ENCODE results near the gene APP.

APP gene

DNA sequence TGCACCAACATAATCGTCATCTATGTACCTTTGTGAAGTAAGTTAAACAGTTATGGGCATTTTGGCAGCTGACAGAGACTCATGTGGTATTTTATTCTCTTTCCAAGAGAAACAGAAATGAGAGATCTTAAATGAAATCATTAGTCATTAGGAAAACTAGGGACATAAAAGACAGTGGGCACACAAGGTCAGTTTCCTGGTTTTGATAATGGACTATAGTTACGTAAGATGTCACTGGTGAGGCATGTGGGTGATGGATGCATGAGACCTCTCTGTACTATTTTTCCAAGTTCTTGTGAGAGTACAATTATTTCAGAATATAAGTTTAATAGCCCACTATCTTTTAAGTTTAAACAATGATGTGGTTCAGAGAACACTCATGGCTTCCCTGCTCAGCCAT is 216.9 kb downstream of the APP start:
- Histone ChIP-seq H3K27ac (peak overlapping the region in 1 of 2 donors; percentile 35), H3K4me3 (no peak overlapping the region)
- TF ChIP-seq, protein P1, sequence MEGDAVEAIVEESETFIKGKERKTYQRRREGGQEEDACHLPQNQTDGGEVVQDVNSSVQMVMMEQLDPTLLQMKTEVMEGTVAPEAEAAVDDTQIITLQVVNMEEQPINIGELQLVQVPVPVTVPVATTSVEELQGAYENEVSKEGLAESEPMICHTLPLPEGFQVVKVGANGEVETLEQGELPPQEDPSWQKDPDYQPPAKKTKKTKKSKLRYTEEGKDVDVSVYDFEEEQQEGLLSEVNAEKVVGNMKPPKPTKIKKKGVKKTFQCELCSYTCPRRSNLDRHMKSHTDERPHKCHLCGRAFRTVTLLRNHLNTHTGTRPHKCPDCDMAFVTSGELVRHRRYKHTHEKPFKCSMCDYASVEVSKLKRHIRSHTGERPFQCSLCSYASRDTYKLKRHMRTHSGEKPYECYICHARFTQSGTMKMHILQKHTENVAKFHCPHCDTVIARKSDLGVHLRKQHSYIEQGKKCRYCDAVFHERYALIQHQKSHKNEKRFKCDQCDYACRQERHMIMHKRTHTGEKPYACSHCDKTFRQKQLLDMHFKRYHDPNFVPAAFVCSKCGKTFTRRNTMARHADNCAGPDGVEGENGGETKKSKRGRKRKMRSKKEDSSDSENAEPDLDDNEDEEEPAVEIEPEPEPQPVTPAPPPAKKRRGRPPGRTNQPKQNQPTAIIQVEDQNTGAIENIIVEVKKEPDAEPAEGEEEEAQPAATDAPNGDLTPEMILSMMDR (IDR thresholded peaks at IDR 0.05): no peak
- DNase-seq (ENCODE audit: low spot score): no peak

DNA sequence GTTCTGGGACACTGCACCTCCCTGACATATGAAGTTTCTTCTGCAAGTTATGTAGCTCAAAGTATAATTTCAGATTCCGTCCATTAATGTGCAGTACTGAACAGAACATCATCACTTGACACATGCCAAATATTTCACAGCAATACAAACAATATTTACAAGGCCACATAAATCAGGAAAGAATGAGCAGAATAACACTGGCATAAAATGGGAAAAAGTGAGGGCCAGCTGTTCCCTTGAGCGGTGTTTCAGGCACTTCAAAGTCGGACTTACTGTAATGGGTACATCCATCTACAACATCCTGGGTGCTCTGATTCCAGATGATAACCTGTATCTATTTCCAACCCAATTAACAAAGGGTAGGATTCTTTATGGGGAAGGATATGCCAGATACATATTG is 217.4 kb downstream of the APP start:
- no peak overlapping the region for H3K4me3 ChIP-seq
- DNase-seq (ENCODE audit: low spot score): no peak
- peak overlapping the region in 1 of 2 donors; percentile 35 for H3K27ac ChIP-seq
- TF ChIP-seq, protein P1 (IDR thresholded peaks at IDR 0.05): no peak

DNA sequence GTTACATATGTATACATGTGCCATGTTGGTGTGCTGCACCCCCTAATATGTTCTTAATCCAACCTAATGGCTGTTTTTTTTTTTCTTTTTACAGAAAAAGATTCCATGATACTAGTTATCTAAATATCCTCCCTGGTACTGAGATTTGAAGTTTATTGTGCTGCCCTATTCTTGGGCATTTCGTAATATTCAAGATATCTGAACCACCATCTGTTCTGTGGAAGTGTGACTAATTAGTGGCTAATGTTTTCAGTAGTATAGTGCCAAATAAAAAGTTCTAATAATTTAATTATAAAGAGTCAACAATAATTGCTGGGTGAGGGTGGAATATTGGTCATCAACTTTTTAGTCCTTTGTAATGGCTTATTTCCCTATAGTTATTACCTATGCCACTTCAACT is 218.3 kb downstream of the APP start:
- Histone ChIP-seq H3K27ac (no peak overlapping the region), H3K4me3 (no peak overlapping the region)
- no peak for DNase-seq (ENCODE audit: low spot score)
- TF ChIP-seq, protein P1 (IDR thresholded peaks at IDR 0.05): no peak

DNA sequence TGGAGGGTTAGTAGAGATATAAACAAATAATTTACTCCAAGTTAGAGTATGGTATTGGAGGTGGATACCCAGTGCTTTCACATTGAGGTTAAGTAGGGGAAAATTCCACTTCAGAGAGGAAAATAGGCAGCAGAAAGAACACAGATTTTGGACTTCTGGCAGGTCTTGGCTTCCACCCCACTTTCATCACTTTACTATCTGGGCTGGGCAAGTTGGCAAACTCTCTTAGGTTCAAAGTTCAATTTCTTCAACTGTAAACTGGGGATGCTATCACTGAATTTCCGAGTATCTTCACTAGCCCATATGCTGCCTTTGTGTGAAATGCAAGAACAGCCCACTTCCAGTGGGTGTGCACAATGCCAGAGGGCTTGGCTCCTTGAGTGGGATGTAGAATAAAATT is 220.9 kb downstream of the APP start:
- Histone ChIP-seq H3K27ac (no peak overlapping the region), H3K4me3 (no peak overlapping the region)
- no peak for DNase-seq (ENCODE audit: low spot score)
- TF ChIP-seq, protein P1 (IDR thresholded peaks at IDR 0.05): no peak

DNA sequence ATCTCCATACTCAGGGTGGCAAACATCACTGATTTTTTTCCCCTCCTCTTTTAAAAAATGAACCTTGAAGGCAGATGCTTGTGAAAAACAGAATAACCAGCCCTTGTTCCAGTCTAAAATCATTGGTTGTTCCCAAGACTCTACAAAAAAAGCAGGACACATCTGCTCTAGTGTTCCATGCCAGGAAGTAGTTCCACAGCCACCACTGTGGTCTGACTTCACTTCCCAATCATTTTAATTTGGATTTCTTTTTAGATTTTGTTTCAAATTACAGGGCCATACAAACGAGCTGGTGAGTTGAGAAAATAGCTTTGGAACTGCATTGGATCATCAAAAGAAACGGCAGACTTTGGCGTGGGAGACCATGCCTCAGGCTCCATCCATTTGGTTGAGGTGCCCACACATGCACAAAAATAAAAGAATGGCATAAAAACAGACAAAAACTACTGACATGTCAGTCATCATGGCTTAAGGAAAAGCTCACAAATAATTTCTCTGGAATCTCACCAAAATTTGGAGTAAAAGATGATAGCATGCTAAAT is 225.8 kb downstream of the APP start:
- TF ChIP-seq, protein P1 (IDR thresholded peaks at IDR 0.05): no peak
- DNase-seq (ENCODE audit: low spot score): no peak
- Histone ChIP-seq H3K4me3 (no peak overlapping the region), H3K27ac (no peak overlapping the region)

DNA sequence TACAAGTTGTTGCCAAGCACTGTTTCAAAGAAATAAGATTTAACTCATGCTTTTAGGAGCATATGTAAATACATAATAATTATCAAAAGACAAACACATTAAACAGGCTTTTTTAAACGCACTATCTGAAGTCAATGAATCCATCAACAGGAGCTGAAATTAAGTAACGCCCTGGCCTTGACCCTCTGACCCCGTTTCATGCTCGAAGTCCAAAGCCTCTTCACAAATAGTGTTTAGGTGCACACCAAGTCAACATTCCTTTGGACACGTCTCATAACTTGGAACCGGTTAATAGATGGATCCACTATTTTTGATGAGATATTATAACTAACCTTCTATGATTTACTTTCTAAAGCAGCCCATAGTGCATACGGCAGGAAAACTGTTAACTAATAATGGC is 226.5 kb downstream of the APP start:
- DNase-seq (ENCODE audit: low spot score): no peak
- no peak overlapping the region for H3K27ac ChIP-seq
- TF ChIP-seq, protein P1 (IDR thresholded peaks at IDR 0.05): no peak
- H3K4me3 ChIP-seq: no peak overlapping the region

DNA sequence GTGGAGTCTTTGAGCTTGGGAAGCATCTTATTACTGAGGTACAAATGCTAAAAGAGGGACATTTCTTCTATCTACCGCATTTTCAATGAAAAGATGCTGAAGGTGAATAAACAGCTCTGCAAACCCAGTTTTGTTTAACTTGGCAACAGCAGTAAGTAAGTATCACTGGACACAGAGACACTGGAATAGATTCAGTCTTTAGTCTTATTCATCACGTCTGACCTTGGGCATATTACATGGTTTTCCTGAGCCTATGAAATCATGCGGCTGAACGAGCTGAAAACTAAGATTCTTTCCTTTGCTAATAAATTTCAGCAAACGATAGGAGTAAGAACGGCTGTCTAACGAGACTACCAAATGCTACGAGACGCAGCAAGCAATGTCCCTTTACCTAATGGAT is 228.4 kb downstream of the APP start:
- DNase-seq (ENCODE audit: low spot score): no peak
- no peak overlapping the region for H3K4me3 ChIP-seq
- TF ChIP-seq, protein P1 (IDR thresholded peaks at IDR 0.05): no peak
- no peak overlapping the region for H3K27ac ChIP-seq
